IPS-18a (cell line): Measurements from ENCODE around the gene SLTM.

Experiments
- H3K27ac ChIP-seq: one replicate; pipeline ENCODE4 v1.5.1; 2013; ENCODE audit warnings: low read length
- H3K27me3 ChIP-seq: one replicate; pipeline ENCODE4 v1.6.1; 2013; ENCODE audit warnings: mild to moderate bottlenecking, low read length; ENCODE audit not compliant: control insufficient read depth, insufficient read depth
- H3K36me3 ChIP-seq: one replicate; pipeline ENCODE4 v1.6.1; 2013; ENCODE audit warnings: low read depth, low read length; ENCODE audit not compliant: control insufficient read depth
- H3K4me1 ChIP-seq: one replicate; pipeline ENCODE4 v1.6.1; 2013; ENCODE audit warnings: low read depth, low read length; ENCODE audit not compliant: control insufficient read depth
- H3K4me3 ChIP-seq: one replicate; pipeline ENCODE4 v1.5.1; 2013; ENCODE audit warnings: low read length
- H3K9ac ChIP-seq: one replicate; pipeline ENCODE4 v1.6.1; 2013; ENCODE audit warnings: mild to moderate bottlenecking, low read length, moderate library complexity
- H3K9me3 ChIP-seq: one replicate; pipeline ENCODE4 v1.6.1; 2013; ENCODE audit warnings: low read depth, low read length; ENCODE audit not compliant: control insufficient read depth

The SLTM gene

DNA sequence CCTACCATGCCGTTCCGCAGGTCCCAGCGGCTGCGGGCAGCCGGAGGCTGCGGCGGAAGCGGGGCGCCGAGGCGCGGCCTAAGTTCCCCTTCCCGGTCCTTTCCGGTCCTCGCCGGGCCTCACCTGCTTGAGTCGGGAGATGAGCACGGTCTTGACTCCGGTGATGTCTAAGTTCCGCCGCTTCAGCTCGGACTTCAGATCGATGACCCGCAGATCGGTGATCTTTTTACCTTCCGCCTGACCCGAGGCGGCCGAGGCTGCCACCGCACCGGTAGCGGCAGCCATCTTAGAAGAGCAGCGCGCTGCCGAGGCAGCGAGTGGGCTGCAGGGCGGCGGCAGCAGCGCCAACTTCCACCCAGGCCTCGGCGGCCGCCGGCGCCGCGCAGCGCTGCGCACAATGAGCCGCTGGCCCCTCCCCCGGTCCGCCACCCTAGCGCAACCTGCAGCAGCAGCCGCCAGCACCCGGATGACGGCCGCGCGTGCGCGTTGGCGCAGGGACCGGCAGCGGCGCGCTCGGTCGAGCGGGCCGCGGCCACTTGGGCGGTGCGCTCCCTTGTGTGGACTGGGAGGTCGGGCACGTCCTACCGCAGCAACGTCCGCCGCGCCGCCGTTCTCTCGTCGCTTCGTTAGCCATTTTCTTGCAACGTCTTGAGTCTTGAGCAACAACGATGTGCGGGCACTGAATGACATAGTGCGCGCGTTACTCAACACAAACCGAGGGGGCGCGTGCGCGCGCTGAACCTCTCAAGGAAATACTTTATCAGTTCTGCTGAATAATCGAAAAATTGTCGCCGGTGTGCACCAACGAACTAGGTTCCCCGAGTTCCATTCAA is at the start of gene SLTM:
Gene SLTM, minus strand, starts transcription at position 399 of the 833 bp plus-strand sequence. Its CDS starts 114 bp downstream, at position 285.
- Histone ChIP-seq H3K36me3 (peaks cover 13% of the 10 kb centered on the region), H3K9ac (peak within 1 kb of the TSS; percentile 99), H3K27ac (peak within 1 kb of the TSS; percentile 95), H3K4me3 (peak within 1 kb of the TSS; percentile 100), H3K9me3 (no peaks in the 10 kb centered on the region), H3K4me1 (peaks cover 19% of the 10 kb centered on the region), H3K27me3 (no peaks in the 10 kb centered on the region)

DNA sequence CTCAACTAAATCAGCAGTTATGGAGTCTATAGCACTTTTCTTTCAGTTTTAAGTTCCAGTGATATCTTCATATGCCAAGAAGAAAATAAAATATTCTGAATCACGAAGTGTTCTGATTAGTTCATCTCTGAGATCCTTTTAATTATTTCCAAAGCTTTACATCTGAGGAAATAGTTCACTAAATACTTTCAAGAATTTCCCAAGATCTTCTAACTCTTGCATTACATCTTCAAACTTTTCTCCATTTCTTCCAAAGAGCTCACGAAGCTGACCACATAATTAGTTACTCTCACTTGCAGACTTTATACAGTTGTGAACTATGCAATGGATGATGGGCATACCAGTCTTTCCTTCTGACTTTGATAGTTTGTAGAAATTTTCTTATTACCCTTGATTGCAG is 49.8 kb upstream of the SLTM start:
- Histone ChIP-seq H3K9ac (no peak overlapping the region), H3K27ac (no peak overlapping the region), H3K4me1 (peaks cover 3% of the 10 kb centered on the region), H3K36me3 (no peaks in the 10 kb centered on the region), H3K4me3 (no peak overlapping the region), H3K27me3 (no peaks in the 10 kb centered on the region), H3K9me3 (no peaks in the 10 kb centered on the region)

DNA sequence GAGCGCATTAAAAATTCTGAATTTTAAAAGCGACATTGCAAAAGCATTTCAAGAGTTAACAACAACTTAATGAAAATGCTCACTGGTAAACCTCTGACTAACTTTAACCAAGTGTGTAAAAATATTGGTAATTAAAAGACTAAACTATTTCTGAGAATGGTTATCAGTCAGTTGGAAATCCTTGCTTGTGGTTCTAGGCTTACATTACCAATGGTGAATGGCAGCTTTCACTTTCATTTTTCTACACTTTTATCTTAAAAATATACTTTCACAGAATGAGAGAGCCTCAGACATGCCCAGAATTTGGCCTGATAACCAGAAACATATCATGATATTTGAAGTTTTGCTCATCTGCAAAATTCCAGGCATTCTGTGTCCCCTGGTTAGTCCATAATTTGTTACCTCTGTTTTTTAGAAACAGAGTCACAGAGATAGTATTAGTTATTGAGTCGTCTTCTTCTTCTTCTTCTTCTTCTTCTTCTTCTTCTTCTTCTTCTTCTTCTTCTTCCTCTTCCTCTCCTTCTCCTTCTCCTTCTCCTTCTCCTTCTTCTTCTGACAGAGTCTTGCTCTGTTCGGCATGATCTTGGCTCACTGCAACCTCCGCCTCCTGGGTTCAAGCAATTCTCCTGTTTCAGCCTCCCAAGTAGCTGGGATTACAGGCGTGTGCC is 48.5 kb upstream of the SLTM start:
- no peak overlapping the region for H3K9ac ChIP-seq

DNA sequence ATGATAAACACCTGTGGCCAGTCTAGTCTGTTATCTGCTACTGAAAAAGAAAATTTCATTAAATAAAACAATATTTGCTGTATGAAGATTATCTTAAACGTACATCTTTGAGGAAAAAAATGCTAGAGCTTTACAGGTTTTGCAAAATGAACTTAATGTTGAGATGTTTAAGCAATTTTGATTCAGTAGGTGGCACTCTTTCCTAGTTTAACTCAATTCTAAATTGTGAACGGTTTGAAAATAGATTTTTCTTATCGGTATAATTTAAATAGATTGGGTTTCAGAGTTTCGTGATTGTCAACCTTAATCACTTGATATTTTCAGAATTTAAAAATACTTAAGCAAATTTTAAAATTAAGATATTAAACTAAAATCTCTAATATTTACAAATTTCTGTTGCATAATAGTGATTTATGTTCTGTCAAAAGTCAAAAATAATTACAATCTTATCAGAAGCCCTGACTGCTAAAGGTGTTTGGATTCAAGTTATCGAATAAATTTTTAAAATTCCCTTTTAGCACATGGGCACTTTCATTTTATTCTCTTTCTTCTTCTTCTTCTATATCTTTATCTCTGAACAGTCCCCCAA is 47.0 kb upstream of the SLTM start:
- no peak overlapping the region for H3K27ac ChIP-seq
- H3K9me3 ChIP-seq, result no peaks in the 10 kb centered on the region
- H3K4me1 ChIP-seq, result no peaks in the 10 kb centered on the region
- no peaks in the 10 kb centered on the region for H3K36me3 ChIP-seq
- no peak overlapping the region for H3K9ac ChIP-seq
- H3K27me3 ChIP-seq, result no peaks in the 10 kb centered on the region
- H3K4me3 ChIP-seq, result no peak overlapping the region

More for the DNA sequence above, 48.5 kb upstream of the SLTM start:
- H3K4me1 ChIP-seq, result peaks cover under 1% of the 10 kb centered on the region
- no peaks in the 10 kb centered on the region for H3K27me3 ChIP-seq
- H3K4me3 ChIP-seq, result no peak overlapping the region
- no peaks in the 10 kb centered on the region for H3K9me3 ChIP-seq
- H3K27ac ChIP-seq, result no peak overlapping the region
- no peaks in the 10 kb centered on the region for H3K36me3 ChIP-seq

DNA sequence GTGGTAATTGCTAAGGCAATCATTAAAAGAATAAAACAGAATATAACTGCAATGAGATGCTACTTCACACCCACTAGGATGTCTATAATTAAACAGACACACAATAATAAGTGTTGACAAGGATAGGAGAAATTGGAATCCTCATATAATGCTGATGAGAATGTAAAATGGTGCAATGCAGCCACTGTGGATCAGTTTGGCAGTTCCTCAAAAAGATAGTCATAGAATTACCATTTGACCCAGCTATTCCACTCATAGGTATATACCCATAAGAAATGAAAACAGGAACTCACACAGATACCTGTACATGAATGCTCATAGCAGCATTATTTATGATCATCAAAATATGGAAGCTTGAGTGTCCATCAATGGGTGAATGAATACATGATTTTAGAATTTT is 44.4 kb upstream of the SLTM start:
- Histone ChIP-seq H3K9me3 (no peaks in the 10 kb centered on the region), H3K36me3 (no peaks in the 10 kb centered on the region), H3K9ac (no peak overlapping the region), H3K4me3 (no peak overlapping the region), H3K4me1 (no peaks in the 10 kb centered on the region), H3K27ac (no peak overlapping the region), H3K27me3 (no peaks in the 10 kb centered on the region)

DNA sequence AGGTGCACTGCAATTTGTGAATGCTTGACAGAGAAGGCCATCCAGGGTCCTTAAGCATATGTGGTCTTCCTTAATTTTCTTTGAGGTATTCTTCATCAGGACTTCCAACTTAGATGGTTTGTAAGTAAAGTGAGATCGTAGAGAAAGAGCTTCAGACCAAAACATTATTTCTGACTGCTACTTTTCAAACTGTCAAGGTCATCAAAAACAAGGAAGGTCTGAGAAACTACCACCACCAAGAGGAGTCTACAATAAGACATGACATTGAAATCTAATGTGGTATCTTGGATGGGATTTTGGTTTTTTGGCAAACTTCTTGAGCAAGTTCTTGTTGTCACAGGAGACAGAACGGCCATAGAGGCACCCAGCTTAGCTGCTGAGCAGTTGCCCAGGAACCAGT is 34.0 kb upstream of the SLTM start:
- no peaks in the 10 kb centered on the region for H3K4me1 ChIP-seq
- no peaks in the 10 kb centered on the region for H3K36me3 ChIP-seq
- no peak overlapping the region for H3K4me3 ChIP-seq
- no peaks in the 10 kb centered on the region for H3K27me3 ChIP-seq
- no peaks in the 10 kb centered on the region for H3K9me3 ChIP-seq
- H3K9ac ChIP-seq, result no peak overlapping the region
- H3K27ac ChIP-seq, result no peak overlapping the region

DNA sequence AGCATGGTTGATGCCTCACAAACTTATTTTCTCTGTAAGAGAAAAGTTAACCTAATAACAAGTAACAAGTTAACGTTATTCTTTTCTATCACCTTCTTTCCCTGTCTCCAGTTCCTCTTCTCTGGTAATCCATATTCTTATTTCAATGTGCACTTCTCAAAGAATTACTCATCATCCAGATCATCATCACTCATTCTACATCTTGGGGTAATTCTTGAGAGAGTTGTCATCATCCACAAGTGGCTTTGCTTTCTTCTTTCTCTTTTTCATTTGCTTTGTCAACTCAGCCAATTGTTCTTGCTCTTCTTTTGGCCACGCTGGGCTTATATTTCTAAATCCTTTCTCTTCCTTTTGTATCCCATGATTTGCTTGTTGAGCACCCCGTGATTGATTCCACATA is 33.2 kb upstream of the SLTM start:
- Histone ChIP-seq H3K4me1 (no peaks in the 10 kb centered on the region), H3K9me3 (no peaks in the 10 kb centered on the region), H3K36me3 (no peaks in the 10 kb centered on the region), H3K9ac (no peak overlapping the region), H3K27ac (no peak overlapping the region), H3K4me3 (no peak overlapping the region), H3K27me3 (no peaks in the 10 kb centered on the region)

DNA sequence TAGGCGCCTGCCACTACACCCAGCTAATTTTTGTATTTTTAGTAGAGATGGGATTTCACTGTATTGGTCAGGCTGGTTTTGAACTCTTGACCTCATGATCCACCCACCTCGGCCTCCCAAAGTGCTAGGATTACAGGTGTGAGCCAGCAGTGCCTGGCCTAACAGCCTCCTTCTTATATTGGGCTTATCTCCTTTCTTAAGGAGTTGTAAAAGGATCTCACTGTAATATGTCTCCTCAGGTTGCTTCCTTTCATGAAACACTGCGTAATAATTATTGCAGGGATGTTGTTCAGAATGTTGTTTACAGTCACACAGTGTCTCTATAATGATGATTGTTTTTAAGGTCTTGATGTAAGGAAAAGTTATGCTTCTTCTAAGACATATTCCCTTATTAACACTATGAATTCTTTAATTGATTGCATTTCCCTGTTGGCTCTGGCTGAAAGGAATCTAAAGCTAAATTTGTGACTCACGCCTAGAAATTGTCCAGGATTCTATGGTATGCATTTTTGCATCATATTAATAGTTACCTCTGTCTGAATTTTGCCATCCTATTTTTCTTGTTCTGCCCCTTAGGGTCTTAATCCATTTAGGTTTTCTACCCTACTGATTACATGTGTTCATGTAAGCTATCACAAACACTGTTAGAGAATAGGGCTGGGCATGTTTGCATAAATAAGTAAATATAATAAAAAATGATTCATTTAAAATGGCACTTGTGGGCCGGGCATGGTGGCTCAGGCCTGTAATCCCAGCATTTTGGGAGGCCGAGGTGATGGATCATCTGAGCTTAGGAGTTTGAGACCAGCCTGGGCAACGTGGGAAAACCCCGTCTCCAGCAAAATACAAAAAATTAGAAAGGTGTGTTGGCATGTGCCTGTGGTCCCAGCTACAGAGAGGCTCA is 29.4 kb upstream of the SLTM start:
- Histone ChIP-seq H3K27me3 (no peaks in the 10 kb centered on the region), H3K9ac (no peak overlapping the region), H3K4me3 (no peak overlapping the region), H3K36me3 (no peaks in the 10 kb centered on the region), H3K4me1 (no peaks in the 10 kb centered on the region), H3K27ac (no peak overlapping the region), H3K9me3 (no peaks in the 10 kb centered on the region)

DNA sequence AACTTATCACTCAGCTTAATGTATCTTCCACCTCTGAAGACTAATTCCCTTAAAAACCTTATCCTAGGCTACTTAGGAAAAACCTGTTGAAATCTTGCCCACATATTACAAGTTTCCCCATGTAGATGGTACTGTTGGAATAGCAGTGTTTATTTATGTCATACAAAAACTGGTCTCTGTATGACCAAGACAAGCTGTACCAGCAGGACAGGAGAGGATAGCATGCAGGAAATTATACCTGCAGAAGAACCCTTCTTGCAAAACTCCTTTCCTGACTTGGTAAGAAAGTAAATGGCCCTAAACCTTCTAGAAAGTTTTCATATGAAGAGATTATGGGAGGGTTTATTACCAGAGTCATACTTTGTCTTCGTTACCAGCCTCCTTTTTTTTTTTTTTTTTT is 28.7 kb upstream of the SLTM start:
- H3K27me3 ChIP-seq, result no peaks in the 10 kb centered on the region
- H3K27ac ChIP-seq, result no peak overlapping the region
- no peaks in the 10 kb centered on the region for H3K4me1 ChIP-seq
- H3K36me3 ChIP-seq, result no peaks in the 10 kb centered on the region
- H3K4me3 ChIP-seq, result no peak overlapping the region
- no peak overlapping the region for H3K9ac ChIP-seq
- no peaks in the 10 kb centered on the region for H3K9me3 ChIP-seq

DNA sequence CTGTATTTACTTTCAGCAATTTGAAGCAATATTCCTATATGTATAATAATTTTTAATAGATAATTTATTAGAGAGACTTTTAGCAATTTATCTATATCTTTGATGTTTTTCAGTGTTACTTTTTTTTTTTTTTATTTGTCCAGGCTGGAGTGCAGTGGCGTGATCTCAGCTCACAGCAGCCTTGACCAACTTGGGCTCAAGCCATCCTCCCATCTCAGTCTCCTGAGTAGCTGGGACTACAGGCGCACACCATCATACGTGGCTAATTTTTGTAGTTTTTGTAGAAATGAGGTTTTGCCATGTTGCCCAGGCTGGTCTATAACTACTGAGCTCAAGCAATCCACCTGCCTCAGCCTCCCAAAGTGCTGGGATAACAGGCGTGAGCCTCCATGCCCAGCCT is 25.3 kb upstream of the SLTM start:
- H3K9ac ChIP-seq, result no peak overlapping the region
- H3K9me3 ChIP-seq, result no peaks in the 10 kb centered on the region
- no peak overlapping the region for H3K27ac ChIP-seq
- no peak overlapping the region for H3K4me3 ChIP-seq
- H3K27me3 ChIP-seq, result no peaks in the 10 kb centered on the region
- H3K36me3 ChIP-seq, result no peaks in the 10 kb centered on the region
- no peaks in the 10 kb centered on the region for H3K4me1 ChIP-seq
